GM13977 (cell line): Measurements from ENCODE around the gene APOC1.
"Not testable (repeated sequence)": the region's sequence is repeated elsewhere in the genome, so short reads cannot be mapped to it uniquely, and the experiment has no call there.

Source experiments
- DNase-seq: peaks from one replicate; pipeline ENCODE4 v3.0.0; 2012; ENCODE audit warnings: low spot score
- in situ Hi-C: fragments of 300-500 bp; cut with MboI; formaldehyde crosslinking; loops from one replicate; pipeline ENCODE4 v1.12.0; 2022; ENCODE audit warnings: low sequenced_read_pairs, low pct_unique_long_range_greater_than_20kb, mixed read lengths, inconsistent platforms; ENCODE audit not compliant: unreplicated experiment
- TF ChIP-seq, protein P1 (sequence below): IDR thresholded peaks from 2 replicates; pipeline ENCODE4 v1.5.1; 2012; ENCODE audit warnings: mild to moderate bottlenecking, control low read depth; ENCODE audit not compliant: insufficient read depth; ENCODE audit errors: extremely low read depth, missing control alignments

Gene APOC1

GRCh38 chr19:44882063-44882462 is 32.3 kb upstream of the APOC1 start:
- no peak for DNase-seq
- TF ChIP-seq, protein P1, sequence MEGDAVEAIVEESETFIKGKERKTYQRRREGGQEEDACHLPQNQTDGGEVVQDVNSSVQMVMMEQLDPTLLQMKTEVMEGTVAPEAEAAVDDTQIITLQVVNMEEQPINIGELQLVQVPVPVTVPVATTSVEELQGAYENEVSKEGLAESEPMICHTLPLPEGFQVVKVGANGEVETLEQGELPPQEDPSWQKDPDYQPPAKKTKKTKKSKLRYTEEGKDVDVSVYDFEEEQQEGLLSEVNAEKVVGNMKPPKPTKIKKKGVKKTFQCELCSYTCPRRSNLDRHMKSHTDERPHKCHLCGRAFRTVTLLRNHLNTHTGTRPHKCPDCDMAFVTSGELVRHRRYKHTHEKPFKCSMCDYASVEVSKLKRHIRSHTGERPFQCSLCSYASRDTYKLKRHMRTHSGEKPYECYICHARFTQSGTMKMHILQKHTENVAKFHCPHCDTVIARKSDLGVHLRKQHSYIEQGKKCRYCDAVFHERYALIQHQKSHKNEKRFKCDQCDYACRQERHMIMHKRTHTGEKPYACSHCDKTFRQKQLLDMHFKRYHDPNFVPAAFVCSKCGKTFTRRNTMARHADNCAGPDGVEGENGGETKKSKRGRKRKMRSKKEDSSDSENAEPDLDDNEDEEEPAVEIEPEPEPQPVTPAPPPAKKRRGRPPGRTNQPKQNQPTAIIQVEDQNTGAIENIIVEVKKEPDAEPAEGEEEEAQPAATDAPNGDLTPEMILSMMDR: no peak
- in situ Hi-C loops: no loop called here

- DNase-seq, in situ Hi-C loops: not testable (repeated sequence)
These were observed 31.6 kb upstream of the APOC1 start for GRCh38 chr19:44882619-44883397.

DNA sequence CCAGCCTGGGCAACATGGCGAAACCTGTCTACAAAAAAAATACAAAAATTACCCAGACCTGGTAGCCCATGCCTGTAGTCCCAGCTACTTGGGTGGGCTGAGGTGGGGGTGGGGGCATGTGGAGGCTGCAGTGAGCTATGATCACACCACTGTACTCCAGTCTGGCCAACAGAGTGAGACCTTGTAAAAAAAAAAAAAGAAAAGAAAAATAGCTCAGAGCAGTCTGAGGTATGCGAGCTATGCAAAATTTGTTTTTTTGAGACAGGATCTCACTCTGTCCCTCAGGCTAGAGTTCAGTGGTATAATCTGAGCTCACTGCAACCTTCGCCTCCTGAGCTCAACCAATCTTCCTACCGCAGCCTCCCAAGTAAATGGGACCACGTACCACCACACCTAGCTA is 30.5 kb upstream of the APOC1 start:
- DNase-seq: no peak
- TF ChIP-seq, protein P1: no peak
- in situ Hi-C loops: no loop called here

DNA sequence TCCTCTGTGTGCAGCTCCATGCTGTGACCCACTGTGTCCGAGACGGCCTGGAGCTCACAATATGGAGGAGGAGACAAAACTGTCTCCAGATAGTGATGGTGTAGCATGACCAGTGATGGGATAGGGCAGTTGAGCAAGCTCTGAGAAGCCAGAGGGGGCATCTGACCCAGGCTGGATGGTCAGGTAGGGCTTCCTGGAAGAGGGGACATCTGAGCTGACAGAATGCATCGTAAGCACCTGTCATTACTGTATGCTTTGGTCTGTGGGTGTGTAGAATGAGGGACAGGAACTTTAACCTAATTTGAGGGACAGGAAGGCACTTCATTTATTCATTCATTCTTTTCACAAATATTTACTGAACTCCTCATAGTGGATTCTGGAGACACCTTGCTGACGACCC is 29.8 kb upstream of the APOC1 start:
- no peak for DNase-seq
- in situ Hi-C loops: no loop called here
- TF ChIP-seq, protein P1: no peak

- TF ChIP-seq, protein P1: no peak
- DNase-seq: no peak
- in situ Hi-C loops: no loop called here
These were observed 28.3 kb upstream of the APOC1 start for GRCh38 chr19:44886141-44886540.

- TF ChIP-seq, protein P1: no peak
- DNase-seq: no peak
- in situ Hi-C loops: no loop called here
These were observed 26.8 kb upstream of the APOC1 start for GRCh38 chr19:44887648-44888047.

DNA sequence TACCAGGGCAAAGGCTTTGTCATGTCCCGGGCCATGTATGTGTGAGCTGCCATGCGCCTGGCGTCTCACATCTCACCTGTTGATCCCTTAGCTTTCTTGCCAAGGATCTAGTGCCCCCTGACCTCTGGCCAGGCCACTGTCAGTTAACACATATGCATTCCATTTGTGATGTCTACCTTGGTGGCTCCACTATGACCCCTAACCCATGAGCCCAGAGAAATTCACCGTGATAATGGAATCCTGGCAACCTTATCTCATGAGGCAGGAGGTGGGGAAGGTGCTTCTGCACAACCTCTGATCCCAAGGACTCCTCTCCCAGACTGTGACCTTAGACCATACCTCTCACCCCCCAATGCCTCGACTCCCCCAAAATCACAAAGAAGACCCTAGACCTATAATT is 26.1 kb upstream of the APOC1 start:
- DNase-seq, in situ Hi-C loops: not testable (repeated sequence)
